K562 (cell line): ENCODE measurements around the gene NR1I3. TPM values are rescaled to one million over a fixed set of nuclear protein-coding genes. Genes with fewer than 3 reads are reported as not detected.
A peak's percentile ranks its signal among the peaks of the same experiment; 100 is the strongest.

ENCODE experiments used
- ATAC-seq: fragments of 200-7000 bp; cut with Tn5 transposase; 3 replicates; pipeline ENCODE4 v1.9.1; 2020; ENCODE audit warnings: moderate library complexity
- BruUV-seq: library from RNA; stranded (reverse); fragments of 400-500 nt; replicated peaks from 2 replicates; lab custom pipeline; 2021; lab: Mats Ljungman, UMichigan
- CTCF ChIA-PET: fragments of 300-600 bp; formaldehyde crosslinking; extraction: SDS; loops from one replicate; lab custom pipeline; 2021; ENCODE audit warnings: low intra/inter-chr PET ratio; lab: Yijun Ruan, JAX
- POLR2A ChIA-PET: fragments of 300-600, 350-650 bp; sonication (Branson Sonifier 250); formaldehyde crosslinking; extraction: SDS; loops from one replicate; lab custom pipeline; 2021; ENCODE audit warnings: antibody characterized with exemption, inconsistent platforms; lab: Yijun Ruan, JAX
- DNase-seq, 4 experiments: peaks; one replicate each; pipeline versions ENCODE4 v3.0.0 to v3.0.0-alpha.2; 2011 to 2018; ENCODE audit warnings: low spot score in 3 of 4, mixed read lengths in 3 of 4; ENCODE audit errors: extremely low read depth in 1 of 4
- FAIRE-seq: peaks from 2 replicates; lab custom pipeline; 2011; peaks lifted over from hg19 to GRCh38; lab: Jason Lieb, UNC
- H2AFZ ChIP-seq: 2 replicates; pipeline ENCODE4 v1.6.0; 2011; ENCODE audit warnings: low read depth, low read length, control low read depth, inconsistent platforms
- H3K27ac ChIP-seq: fragments of 200-600 bp; 3 replicates; pipeline ENCODE4 v1.8.0; 2011; ENCODE audit warnings: low read depth, mild to moderate bottlenecking, control low read depth, inconsistent platforms, low read length, moderate library complexity, mixed read lengths; ENCODE audit errors: extremely low read depth
- H3K27me3 ChIP-seq, 2 experiments: fragments of 300-600 bp in 1 of 2; 2 replicates in 1 of 2; 3 replicates in 1 of 2; pipeline versions ENCODE4 v1.6.0 to v1.8.0; 2011; ENCODE audit warnings: inconsistent platforms in 2 of 2, low read length in 2 of 2, mild to moderate bottlenecking in 1 of 2, mixed read lengths in 1 of 2, moderate library complexity in 1 of 2; ENCODE audit not compliant: control insufficient read depth in 2 of 2, insufficient read depth in 2 of 2
- H3K36me3 ChIP-seq: fragments of 300-600 bp; 3 replicates; pipeline ENCODE4 v1.8.0; 2011; ENCODE audit warnings: mild to moderate bottlenecking, low read length, inconsistent platforms; ENCODE audit not compliant: control insufficient read depth, insufficient read depth
- H3K4me1 ChIP-seq, 2 experiments: fragments of 200-600 bp in 1 of 2; replicated peaks in 1 of 2; 2 replicates in 1 of 2; 3 replicates in 1 of 2; pipeline versions ENCODE4 v1.5.1 to v1.8.0; 2011; ENCODE audit warnings: inconsistent platforms in 2 of 2, low read length in 2 of 2, mild to moderate bottlenecking in 1 of 2, mixed read lengths in 1 of 2, moderate library complexity in 1 of 2; ENCODE audit not compliant: control insufficient read depth in 2 of 2, insufficient read depth in 2 of 2
- H3K4me2 ChIP-seq: 2 replicates; pipeline ENCODE4 v1.6.1; 2011; ENCODE audit warnings: low read length, control low read depth, inconsistent platforms, mixed read lengths; ENCODE audit not compliant: insufficient read depth
- H3K4me3 ChIP-seq: fragments of 200-600 bp; sonication (generic), shearing (Covaris generic); 2 replicates; pipeline ENCODE4 v1.5.1; 2016; ENCODE audit warnings: control low read depth, inconsistent platforms
- H3K79me2 ChIP-seq: fragments of 200-600 bp; 3 replicates; pipeline ENCODE4 v1.8.0; 2011; ENCODE audit warnings: low read length, inconsistent platforms; ENCODE audit not compliant: control insufficient read depth, insufficient read depth
- H3K9ac ChIP-seq, 2 experiments: 2 replicates each; pipeline versions ENCODE4 v1.6.0 to v1.6.1; 2011; ENCODE audit warnings: low read depth in 2 of 2, low read length in 2 of 2, control low read depth in 1 of 2, inconsistent platforms in 1 of 2, mild to moderate bottlenecking in 1 of 2, mixed read lengths in 1 of 2; ENCODE audit not compliant: insufficient read depth in 1 of 2
- H3K9me1 ChIP-seq: one replicate; pipeline ENCODE4 v1.6.0; 2011; ENCODE audit warnings: inconsistent platforms, mild to moderate bottlenecking, low read length, moderate library complexity; ENCODE audit not compliant: control insufficient read depth, insufficient read depth
- H3K9me3 ChIP-seq: replicated peaks from 2 replicates; pipeline ENCODE4 v1.5.1; 2011; ENCODE audit warnings: low read depth, low read length, inconsistent platforms; ENCODE audit not compliant: control insufficient read depth, insufficient read depth
- H4K20me1 ChIP-seq: replicated peaks from 2 replicates; pipeline ENCODE4 v1.6.1; 2011; ENCODE audit warnings: low read length, inconsistent platforms, mixed read lengths; ENCODE audit not compliant: control insufficient read depth, insufficient read depth
- EP300 ChIP-seq: IDR thresholded peaks from 2 replicates; pipeline ENCODE4 v1.6.1; 2012; ENCODE audit warnings: low read length, improper control_type of control experiment
- PHB2 ChIP-seq: fragments of 450-650 bp; IDR thresholded peaks from 2 replicates; pipeline ENCODE4 v1.6.1; 2017; ENCODE audit warnings: low read depth
- PHF20 ChIP-seq: fragments of 450-650 bp; IDR thresholded peaks from 2 replicates; pipeline ENCODE4 v1.6.1; 2018; ENCODE audit not compliant: partially characterized antibody
- whole genome bisulfite sequencing: fragments of 100-300 bp; shearing (Covaris generic); methylation state at CpG from one replicate; pipeline ENCODE4 v1.1.6; 2016; ENCODE audit warnings: low coverage, mixed read lengths; ENCODE audit not compliant: insufficient coverage; ENCODE audit errors: missing lambda C conversion rate; 5-methylcytosine and 5-hydroxymethylcytosine counted together
- in situ Hi-C: fragments of 300-500 bp; cut with MboI; formaldehyde crosslinking; loops from 4 replicates; pipeline ENCODE4 v1.15.0; 2018; ENCODE audit warnings: inconsistent platforms, mixed read lengths
- intact Hi-C: fragments of 100-400 bp; cut with micrococcal nuclease; formaldehyde crosslinking; loops from 2 replicates; pipeline ENCODE4 v1.14.2; 2022
- polyA plus RNA-seq, 8 experiments: library from polyadenylated mRNA; depleted of rRNA in 4 of 8; stranded (reverse) in 5 of 8; unstranded in 3 of 8; fragments of >200 nt; fragmentation: Nextera tagmentation in 2 of 8; fragmentation: Illumina TruSeq in 1 of 8; extraction: Ambion mirVana in 2 of 8; extraction: Trizol in 1 of 8; gene quantifications; 2 replicates each; pipeline versions ENCODE4 v1.2.1 to v1.2.3, GENCODE V29; 2011 to 2014; ENCODE audit warnings: inconsistent platforms in 1 of 8, missing spikeins in 1 of 8
- total RNA-seq, 7 experiments: library from RNA; depleted of rRNA in 6 of 7; stranded (reverse); fragments of >200 nt in 6 of 7; fragmentation: Illumina TruSeq in 2 of 7; extraction: Trizol in 2 of 7; gene quantifications; 2 replicates each; pipeline versions ENCODE4 v1.2.1 to v1.2.3, GENCODE V29; 2011 to 2021; ENCODE audit warnings: low replicate concordance in 1 of 7
- TF ChIP-seq, protein P1 (sequence below), 2 experiments: fragments of 450-650 bp; formaldehyde crosslinking in 1 of 2; IDR thresholded peaks; 2 replicates each; pipeline versions ENCODE4 v1.4.0 to v1.6.1; 2014 to 2020; ENCODE audit warnings: mild to moderate bottlenecking in 2 of 2, borderline replicate concordance in 1 of 2, low read depth in 1 of 2
- TF ChIP-seq, protein P2 (sequence below): fragments of 200-800 bp; sonication (Bioruptor generic); IDR thresholded peaks from 2 replicates; pipeline ENCODE4 v1.6.1; 2017; ENCODE audit warnings: missing genetic modification characterization, missing compliant biosample characterization

NR1I3 gene
- total and polyA plus RNA-seq, 9 of the 15 experiments (the other 6 are each of a cell fraction or from before 2014, with no cell fraction given) = 0.11 TPM; not detected in 8

DNA sequence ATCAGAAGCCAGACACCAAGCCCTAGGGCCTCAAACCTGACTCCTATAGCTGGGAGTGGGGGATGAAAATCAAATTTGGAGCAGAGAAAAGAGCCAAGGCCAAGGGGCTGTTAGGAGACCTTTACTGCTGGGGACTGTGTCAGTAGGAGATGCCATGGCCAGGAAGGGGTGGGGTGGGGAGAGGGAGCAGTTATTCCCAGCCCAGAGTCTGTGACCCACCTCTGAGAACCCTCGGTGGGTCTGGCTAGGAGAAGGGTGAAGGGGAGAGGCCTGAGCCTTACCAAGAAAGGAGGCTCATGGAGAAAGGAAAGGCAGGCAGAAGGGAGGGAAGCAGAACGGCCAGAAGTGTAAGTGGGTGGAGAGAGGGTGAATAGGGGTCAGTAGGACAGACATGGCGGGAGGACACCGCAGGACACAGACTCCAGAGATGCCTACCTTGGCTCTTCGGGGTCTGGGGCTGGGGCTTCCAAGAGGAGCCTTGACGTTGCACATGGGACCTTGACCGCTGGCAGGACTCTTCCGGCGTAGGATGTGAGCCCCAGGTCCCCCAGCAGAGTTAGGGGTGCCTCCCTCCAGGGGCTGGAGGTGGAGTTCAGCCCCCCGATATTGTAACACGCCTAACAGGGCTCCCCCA lies 40.3 kb downstream of the NR1I3 start:
- H3K36me3 ChIP-seq = no peaks in the 10 kb centered on the region
- TF ChIP-seq, protein P1, sequence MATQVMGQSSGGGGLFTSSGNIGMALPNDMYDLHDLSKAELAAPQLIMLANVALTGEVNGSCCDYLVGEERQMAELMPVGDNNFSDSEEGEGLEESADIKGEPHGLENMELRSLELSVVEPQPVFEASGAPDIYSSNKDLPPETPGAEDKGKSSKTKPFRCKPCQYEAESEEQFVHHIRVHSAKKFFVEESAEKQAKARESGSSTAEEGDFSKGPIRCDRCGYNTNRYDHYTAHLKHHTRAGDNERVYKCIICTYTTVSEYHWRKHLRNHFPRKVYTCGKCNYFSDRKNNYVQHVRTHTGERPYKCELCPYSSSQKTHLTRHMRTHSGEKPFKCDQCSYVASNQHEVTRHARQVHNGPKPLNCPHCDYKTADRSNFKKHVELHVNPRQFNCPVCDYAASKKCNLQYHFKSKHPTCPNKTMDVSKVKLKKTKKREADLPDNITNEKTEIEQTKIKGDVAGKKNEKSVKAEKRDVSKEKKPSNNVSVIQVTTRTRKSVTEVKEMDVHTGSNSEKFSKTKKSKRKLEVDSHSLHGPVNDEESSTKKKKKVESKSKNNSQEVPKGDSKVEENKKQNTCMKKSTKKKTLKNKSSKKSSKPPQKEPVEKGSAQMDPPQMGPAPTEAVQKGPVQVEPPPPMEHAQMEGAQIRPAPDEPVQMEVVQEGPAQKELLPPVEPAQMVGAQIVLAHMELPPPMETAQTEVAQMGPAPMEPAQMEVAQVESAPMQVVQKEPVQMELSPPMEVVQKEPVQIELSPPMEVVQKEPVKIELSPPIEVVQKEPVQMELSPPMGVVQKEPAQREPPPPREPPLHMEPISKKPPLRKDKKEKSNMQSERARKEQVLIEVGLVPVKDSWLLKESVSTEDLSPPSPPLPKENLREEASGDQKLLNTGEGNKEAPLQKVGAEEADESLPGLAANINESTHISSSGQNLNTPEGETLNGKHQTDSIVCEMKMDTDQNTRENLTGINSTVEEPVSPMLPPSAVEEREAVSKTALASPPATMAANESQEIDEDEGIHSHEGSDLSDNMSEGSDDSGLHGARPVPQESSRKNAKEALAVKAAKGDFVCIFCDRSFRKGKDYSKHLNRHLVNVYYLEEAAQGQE (IDR thresholded peaks at IDR 0.05; ENCODE audit: borderline replicate concordance) = no peak
- TF ChIP-seq, protein P1 (CRISPR knock-in tag; IDR thresholded peaks at IDR 0.05; ENCODE audit: low read depth) = no peak
- TF ChIP-seq PHF20 (no peak), PHB2 (no peak), EP300 (no peak)
- TF ChIP-seq, protein P2, sequence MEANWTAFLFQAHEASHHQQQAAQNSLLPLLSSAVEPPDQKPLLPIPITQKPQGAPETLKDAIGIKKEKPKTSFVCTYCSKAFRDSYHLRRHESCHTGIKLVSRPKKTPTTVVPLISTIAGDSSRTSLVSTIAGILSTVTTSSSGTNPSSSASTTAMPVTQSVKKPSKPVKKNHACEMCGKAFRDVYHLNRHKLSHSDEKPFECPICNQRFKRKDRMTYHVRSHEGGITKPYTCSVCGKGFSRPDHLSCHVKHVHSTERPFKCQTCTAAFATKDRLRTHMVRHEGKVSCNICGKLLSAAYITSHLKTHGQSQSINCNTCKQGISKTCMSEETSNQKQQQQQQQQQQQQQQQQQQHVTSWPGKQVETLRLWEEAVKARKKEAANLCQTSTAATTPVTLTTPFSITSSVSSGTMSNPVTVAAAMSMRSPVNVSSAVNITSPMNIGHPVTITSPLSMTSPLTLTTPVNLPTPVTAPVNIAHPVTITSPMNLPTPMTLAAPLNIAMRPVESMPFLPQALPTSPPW (CRISPR knock-in tag) = no peak
- peak overlapping the region in 1 of 2 experiments; percentile 85; a peak in 2 of 4 replicates for H3K9ac ChIP-seq
- H3K4me3 ChIP-seq = no peak overlapping the region
- H3K4me1 ChIP-seq = peaks cover 60 to 65% of the 10 kb centered on the region in 2 experiments
- no peaks in the 10 kb centered on the region for H3K27me3 ChIP-seq
- H3K27ac ChIP-seq = no peak overlapping the region
- H3K4me2 ChIP-seq = peak overlapping the region; percentile 12; the same call in 1 of the 2 replicates
- POLR2A ChIA-PET = interaction anchor here (0.6 to 1.0 kb wide), 3 partner anchors 15 to 65 kb away, joined by 3 read pairs; partner anchors contain the start of genes DEDD and PPOX
- no TSS peak for BruUV-seq
- no peaks in the 10 kb centered on the region for H3K9me1 ChIP-seq
- CTCF ChIA-PET = no interaction called here
- H3K9me3 ChIP-seq = no peaks in the 10 kb centered on the region
- in situ Hi-C loops = no loop called here
- 91% methylated on average over 9 of the region's 11 CpGs for WGBS
- peak overlapping the region; percentile 81 for H2AFZ ChIP-seq
- ATAC-seq (no peak), DNase-seq (no peak), FAIRE-seq (no peak)
- H3K79me2 ChIP-seq = peaks cover 8% of the 10 kb centered on the region
- no peaks in the 10 kb centered on the region for H4K20me1 ChIP-seq
- intact Hi-C loops = no loop called here
